Activated effector memory CD4-positive, alpha-beta T cell treated with Interleukin-2 at 50 U/mL for 16 hours (primary cell): ENCODE measurements around the gene BTG2.

Source experiments
- DNase-seq: peaks from one replicate; pipeline ENCODE4 v3.0.0-alpha.2; 2020

The BTG2 gene

GRCh38 chr1:203320591-203321272 is 15.4 kb downstream of the BTG2 start:
- DNase-seq, result peak; percentile 75

GRCh38 chr1:203321273-203322052 is 16.1 kb downstream of the BTG2 start:
- no peak for DNase-seq

GRCh38 chr1:203322500-203323179 is 17.3 kb downstream of the BTG2 start:
- DNase-seq, result no peak

GRCh38 chr1:203323587-203323986 is 18.3 kb downstream of the BTG2 start:
- no peak for DNase-seq

- peak; percentile 28 for DNase-seq
Observed at GRCh38 chr1:203324105-203325025, 19.0 kb downstream of the BTG2 start.

- peak; percentile 49 for DNase-seq
Observed at GRCh38 chr1:203325026-203325417, 19.7 kb downstream of the BTG2 start.

GRCh38 chr1:203325418-203326091 is 20.2 kb downstream of the BTG2 start:
- DNase-seq, result no peak

- DNase-seq, result peak; percentile 92
Observed at GRCh38 chr1:203326830-203327683, 21.7 kb downstream of the BTG2 start.

GRCh38 chr1:203327684-203328457 is 22.6 kb downstream of the BTG2 start:
- peak; percentile 67 for DNase-seq

GRCh38 chr1:203328714-203329122 is 23.4 kb downstream of the BTG2 start:
- no peak for DNase-seq

- no peak for DNase-seq
Observed at GRCh38 chr1:203331224-203331623, 25.9 kb downstream of the BTG2 start.

- DNase-seq, result no peak
Observed at GRCh38 chr1:203335503-203335902, 30.2 kb downstream of the BTG2 start.

- no peak for DNase-seq
Observed at GRCh38 chr1:203336097-203336496, 30.8 kb downstream of the BTG2 start.

- DNase-seq, result peak; percentile 41
Observed at GRCh38 chr1:203338335-203339036, 33.2 kb downstream of the BTG2 start.

GRCh38 chr1:203340112-203340790 is 34.9 kb downstream of the BTG2 start:
- DNase-seq, result peak; percentile 23

GRCh38 chr1:203342192-203342940 is 37.0 kb downstream of the BTG2 start:
- peak; percentile 11 for DNase-seq

- DNase-seq, result no peak
Observed at GRCh38 chr1:203343956-203344754, 38.8 kb downstream of the BTG2 start.
